Measurements from ENCODE around the gene HTR6. TPM values are rescaled to one million over a fixed set of nuclear protein-coding genes. Genes with fewer than 3 reads are reported as not detected.
A peak's percentile ranks its signal among the peaks of the same experiment; 100 is the strongest.

The HTR6 gene
- total RNA-seq, 1 experiment from 2014 or later: not detected

DNA sequence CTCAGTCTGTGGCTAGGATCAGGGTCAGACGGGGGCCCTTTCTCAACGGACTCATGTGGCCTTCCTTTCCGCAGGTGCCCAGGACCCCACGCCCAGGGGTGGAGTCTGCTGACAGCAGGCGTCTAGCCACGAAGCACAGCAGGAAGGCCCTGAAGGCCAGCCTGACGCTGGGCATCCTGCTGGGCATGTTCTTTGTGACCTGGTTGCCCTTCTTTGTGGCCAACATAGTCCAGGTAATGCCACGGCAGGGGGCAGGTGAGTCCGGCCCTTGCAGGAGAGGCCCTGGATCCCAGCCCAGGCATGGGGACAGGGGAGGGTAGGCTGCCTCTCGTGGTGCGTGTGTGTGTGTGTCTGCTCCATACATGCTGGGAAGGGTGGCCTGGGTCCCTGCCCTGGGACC lies 13.8 kb downstream of the HTR6 start:
- intact Hi-C loops (cut with micrococcal nuclease): no loop called here
- TF ChIP-seq, protein P1, sequence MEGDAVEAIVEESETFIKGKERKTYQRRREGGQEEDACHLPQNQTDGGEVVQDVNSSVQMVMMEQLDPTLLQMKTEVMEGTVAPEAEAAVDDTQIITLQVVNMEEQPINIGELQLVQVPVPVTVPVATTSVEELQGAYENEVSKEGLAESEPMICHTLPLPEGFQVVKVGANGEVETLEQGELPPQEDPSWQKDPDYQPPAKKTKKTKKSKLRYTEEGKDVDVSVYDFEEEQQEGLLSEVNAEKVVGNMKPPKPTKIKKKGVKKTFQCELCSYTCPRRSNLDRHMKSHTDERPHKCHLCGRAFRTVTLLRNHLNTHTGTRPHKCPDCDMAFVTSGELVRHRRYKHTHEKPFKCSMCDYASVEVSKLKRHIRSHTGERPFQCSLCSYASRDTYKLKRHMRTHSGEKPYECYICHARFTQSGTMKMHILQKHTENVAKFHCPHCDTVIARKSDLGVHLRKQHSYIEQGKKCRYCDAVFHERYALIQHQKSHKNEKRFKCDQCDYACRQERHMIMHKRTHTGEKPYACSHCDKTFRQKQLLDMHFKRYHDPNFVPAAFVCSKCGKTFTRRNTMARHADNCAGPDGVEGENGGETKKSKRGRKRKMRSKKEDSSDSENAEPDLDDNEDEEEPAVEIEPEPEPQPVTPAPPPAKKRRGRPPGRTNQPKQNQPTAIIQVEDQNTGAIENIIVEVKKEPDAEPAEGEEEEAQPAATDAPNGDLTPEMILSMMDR (conservative IDR thresholded peaks at IDR 0.05; ENCODE audit: low read depth, low read length): no peak
- no TSS peak for BruUV-seq (replicated peaks)
- H3K36me3 ChIP-seq (ENCODE audit: low read depth, low read length): no peaks in the 10 kb centered on the region
- no peak overlapping the region for H3K4me3 ChIP-seq (ENCODE audit: low read length)
- no peak overlapping the region for H3K4me2 ChIP-seq (ENCODE audit: low read length)
- no peaks in the 10 kb centered on the region for H3K79me2 ChIP-seq (ENCODE audit: low read length)
- ATAC-seq (no peak), DNase-seq (no peak)
- no peaks in the 10 kb centered on the region for H3K9me3 ChIP-seq (ENCODE audit: low read length)
- no peaks in the 10 kb centered on the region for H3F3A ChIP-seq (ENCODE audit: low read length, unreplicated experiment)
- no peaks in the 10 kb centered on the region for H4K20me1 ChIP-seq (ENCODE audit: low read length)
- no peaks in the 10 kb centered on the region for H3K9me2 ChIP-seq (replicated peaks; ENCODE audit: low read length)
- no peaks in the 10 kb centered on the region for H3K4me1 ChIP-seq (ENCODE audit: insufficient read depth, low read length)
- POLR2A ChIA-PET (ENCODE audit: unreplicated experiment): no interaction called here
- no peak overlapping the region for H3K27ac ChIP-seq (ENCODE audit: low read length)
- no peaks in the 10 kb centered on the region for H3K27me3 ChIP-seq (ENCODE audit: low read length)
- H2AFZ ChIP-seq (ENCODE audit: low read length): no peak overlapping the region
- H3K9ac ChIP-seq (ENCODE audit: low read length): no peak overlapping the region
- CTCF ChIA-PET: no interaction called here

DNA sequence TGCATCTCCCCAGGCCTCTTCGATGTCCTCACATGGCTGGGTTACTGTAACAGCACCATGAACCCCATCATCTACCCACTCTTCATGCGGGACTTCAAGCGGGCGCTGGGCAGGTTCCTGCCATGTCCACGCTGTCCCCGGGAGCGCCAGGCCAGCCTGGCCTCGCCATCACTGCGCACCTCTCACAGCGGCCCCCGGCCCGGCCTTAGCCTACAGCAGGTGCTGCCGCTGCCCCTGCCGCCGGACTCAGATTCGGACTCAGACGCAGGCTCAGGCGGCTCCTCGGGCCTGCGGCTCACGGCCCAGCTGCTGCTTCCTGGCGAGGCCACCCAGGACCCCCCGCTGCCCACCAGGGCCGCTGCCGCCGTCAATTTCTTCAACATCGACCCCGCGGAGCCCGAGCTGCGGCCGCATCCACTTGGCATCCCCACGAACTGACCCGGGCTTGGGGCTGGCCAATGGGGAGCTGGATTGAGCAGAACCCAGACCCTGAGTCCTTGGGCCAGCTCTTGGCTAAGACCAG lies 14.3 kb downstream of the HTR6 start:
- CTCF ChIA-PET: no interaction called here
- POLR2A ChIA-PET (ENCODE audit: unreplicated experiment): no interaction called here

DNA sequence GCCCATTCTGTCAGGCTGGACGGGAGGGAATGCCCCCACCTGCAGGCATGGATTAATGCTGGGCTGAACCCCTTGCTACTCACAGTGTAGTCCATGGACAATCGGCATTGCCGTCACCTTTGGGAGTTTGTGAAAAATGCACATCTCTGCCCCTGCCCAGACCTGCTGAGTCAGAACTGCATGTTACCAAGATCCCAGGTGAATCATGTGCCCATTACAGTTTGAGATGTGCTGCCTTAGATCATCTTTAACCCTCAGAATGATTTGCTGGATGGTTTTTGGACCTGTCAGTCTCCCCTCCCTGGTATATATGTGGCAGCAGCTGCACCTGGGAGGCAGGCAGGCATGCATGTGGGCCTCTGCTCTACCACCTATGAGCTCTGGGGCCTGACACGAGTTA lies 15.0 kb downstream of the HTR6 start:
- Histone ChIP-seq H2AFZ (ENCODE audit: low read length) (no peak overlapping the region), H3K79me2 (ENCODE audit: low read length) (no peaks in the 10 kb centered on the region), H3K9ac (ENCODE audit: low read length) (no peak overlapping the region), H3F3A (ENCODE audit: low read length, unreplicated experiment) (no peaks in the 10 kb centered on the region), H3K4me2 (ENCODE audit: low read length) (no peak overlapping the region), H3K9me3 (ENCODE audit: low read length) (no peaks in the 10 kb centered on the region), H3K27me3 (ENCODE audit: low read length) (no peaks in the 10 kb centered on the region), H3K27ac (ENCODE audit: low read length) (no peak overlapping the region), H4K20me1 (ENCODE audit: low read length) (no peaks in the 10 kb centered on the region), H3K4me3 (ENCODE audit: low read length) (no peak overlapping the region), H3K36me3 (ENCODE audit: low read depth, low read length) (no peaks in the 10 kb centered on the region), H3K9me2 (replicated peaks; ENCODE audit: low read length) (no peaks in the 10 kb centered on the region), H3K4me1 (ENCODE audit: insufficient read depth, low read length) (no peaks in the 10 kb centered on the region)
- ChIA-PET POLR2A (ENCODE audit: unreplicated experiment) (no interaction called here), CTCF (no interaction called here)
- DNase-seq (no peak), ATAC-seq (peak; percentile 24; the same call in 1 of the 2 replicates)
- intact Hi-C loops (cut with micrococcal nuclease): no loop called here
- BruUV-seq (replicated peaks): no TSS peak
- no peak for TF ChIP-seq EZH2phosphoT487 (IDR thresholded peaks at IDR 0.05; ENCODE audit: borderline replicate concordance, low read length)

More for the DNA sequence above, 14.3 kb downstream of the HTR6 start:
- Histone ChIP-seq H3K9me3 (ENCODE audit: low read length) (no peaks in the 10 kb centered on the region), H3K4me3 (ENCODE audit: low read length) (no peak overlapping the region), H3K4me1 (ENCODE audit: insufficient read depth, low read length) (no peaks in the 10 kb centered on the region), H3K27me3 (ENCODE audit: low read length) (no peaks in the 10 kb centered on the region), H3K27ac (ENCODE audit: low read length) (no peak overlapping the region), H3K79me2 (ENCODE audit: low read length) (no peaks in the 10 kb centered on the region), H3K9me2 (replicated peaks; ENCODE audit: low read length) (no peaks in the 10 kb centered on the region), H3K4me2 (ENCODE audit: low read length) (no peak overlapping the region), H3F3A (ENCODE audit: low read length, unreplicated experiment) (no peaks in the 10 kb centered on the region), H2AFZ (ENCODE audit: low read length) (no peak overlapping the region), H3K9ac (ENCODE audit: low read length) (no peak overlapping the region), H4K20me1 (ENCODE audit: low read length) (no peaks in the 10 kb centered on the region), H3K36me3 (ENCODE audit: low read depth, low read length) (no peaks in the 10 kb centered on the region)
- intact Hi-C loops (cut with micrococcal nuclease): no loop called here
- no TSS peak for BruUV-seq (replicated peaks)
- DNase-seq (no peak), ATAC-seq (no peak)
- TF ChIP-seq, protein P1 (conservative IDR thresholded peaks at IDR 0.05; ENCODE audit: low read depth, low read length): no peak
- TF ChIP-seq EZH2 (IDR thresholded peaks at IDR 0.05; ENCODE audit: low read length, unreplicated experiment): no peak
- no peak for TF ChIP-seq EZH2phosphoT487 (IDR thresholded peaks at IDR 0.05; ENCODE audit: borderline replicate concordance, low read length)
